Measurements from ENCODE around the gene MTFMT.

MTFMT gene

DNA sequence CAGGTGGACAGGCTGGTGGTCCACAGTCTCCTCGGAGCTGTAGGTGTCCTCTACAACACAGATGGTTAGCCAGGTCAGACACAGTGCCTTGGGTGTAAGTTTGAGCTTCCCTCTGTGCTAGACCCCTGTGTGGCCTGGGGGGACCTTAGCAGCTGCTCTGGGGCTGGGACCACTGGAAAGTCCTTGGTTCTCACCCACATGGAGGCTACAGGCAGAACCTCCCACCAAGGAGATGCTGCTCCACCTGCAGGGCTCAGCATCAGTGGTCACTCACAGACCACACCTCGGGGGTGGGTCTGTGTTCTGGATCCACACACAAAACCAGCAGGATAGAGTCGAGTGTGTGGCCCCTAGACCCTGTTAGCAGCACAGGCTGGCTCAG is 29.9 kb upstream of the MTFMT start:
- H3K4me3 ChIP-seq (ENCODE audit: low read length) = no peak overlapping the region
- TF ChIP-seq, protein P1, sequence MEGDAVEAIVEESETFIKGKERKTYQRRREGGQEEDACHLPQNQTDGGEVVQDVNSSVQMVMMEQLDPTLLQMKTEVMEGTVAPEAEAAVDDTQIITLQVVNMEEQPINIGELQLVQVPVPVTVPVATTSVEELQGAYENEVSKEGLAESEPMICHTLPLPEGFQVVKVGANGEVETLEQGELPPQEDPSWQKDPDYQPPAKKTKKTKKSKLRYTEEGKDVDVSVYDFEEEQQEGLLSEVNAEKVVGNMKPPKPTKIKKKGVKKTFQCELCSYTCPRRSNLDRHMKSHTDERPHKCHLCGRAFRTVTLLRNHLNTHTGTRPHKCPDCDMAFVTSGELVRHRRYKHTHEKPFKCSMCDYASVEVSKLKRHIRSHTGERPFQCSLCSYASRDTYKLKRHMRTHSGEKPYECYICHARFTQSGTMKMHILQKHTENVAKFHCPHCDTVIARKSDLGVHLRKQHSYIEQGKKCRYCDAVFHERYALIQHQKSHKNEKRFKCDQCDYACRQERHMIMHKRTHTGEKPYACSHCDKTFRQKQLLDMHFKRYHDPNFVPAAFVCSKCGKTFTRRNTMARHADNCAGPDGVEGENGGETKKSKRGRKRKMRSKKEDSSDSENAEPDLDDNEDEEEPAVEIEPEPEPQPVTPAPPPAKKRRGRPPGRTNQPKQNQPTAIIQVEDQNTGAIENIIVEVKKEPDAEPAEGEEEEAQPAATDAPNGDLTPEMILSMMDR (conservative IDR thresholded peaks at IDR 0.05; ENCODE audit: low read length) = no peak
- DNase-seq (ENCODE audit: low read depth) = no peak

DNA sequence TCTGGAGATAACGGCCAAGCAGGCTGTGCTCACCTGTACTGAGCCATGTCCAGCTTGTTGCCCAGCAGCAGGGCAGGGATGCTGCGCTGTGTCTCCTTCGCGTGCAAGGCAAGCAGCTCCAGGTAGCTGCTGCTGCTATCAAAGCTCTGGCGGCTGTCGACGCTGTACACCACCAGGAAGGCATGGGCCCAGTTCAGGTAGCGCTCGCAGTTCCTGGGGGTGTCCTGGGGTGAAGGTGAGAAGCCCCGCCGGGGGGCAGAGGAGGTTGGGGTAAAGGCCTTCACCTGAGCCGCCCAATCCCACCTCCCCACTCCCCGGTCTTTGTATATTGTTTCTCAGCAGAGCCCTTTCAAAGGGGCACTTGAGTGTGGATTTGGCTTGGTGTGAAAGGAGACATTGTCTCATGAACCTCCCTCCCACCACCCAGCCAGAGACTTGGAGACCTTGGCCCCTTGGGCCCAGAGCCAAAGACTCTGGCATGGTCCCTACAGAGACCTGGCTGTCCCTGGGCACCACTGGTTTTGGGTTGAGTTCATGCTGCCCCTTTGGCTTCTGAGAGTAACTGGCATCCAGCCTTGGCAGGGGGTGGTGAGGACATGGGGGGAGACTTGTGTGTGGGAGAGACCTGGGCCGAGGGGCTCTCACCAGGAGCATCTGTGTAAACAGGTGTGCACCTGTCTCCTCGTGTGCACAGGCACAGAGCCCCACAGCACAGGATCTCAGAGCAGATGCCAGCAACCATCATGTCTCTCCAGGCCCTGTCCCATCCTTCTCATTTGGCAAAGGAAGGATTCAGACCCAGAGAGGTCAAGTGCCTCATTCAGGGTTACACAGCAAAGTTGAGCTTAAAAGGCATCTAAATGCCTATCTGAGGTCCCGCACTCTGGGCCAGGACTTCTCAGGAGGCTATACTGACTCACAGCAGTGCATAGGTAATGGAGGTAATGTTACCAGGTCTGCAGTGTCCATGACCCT is 29.2 kb upstream of the MTFMT start:
- TF ChIP-seq, protein P1 (conservative IDR thresholded peaks at IDR 0.05; ENCODE audit: low read length) = no peak
- H3K4me3 ChIP-seq (ENCODE audit: low read length) = no peak overlapping the region
- no peak for DNase-seq (ENCODE audit: low read depth)

DNA sequence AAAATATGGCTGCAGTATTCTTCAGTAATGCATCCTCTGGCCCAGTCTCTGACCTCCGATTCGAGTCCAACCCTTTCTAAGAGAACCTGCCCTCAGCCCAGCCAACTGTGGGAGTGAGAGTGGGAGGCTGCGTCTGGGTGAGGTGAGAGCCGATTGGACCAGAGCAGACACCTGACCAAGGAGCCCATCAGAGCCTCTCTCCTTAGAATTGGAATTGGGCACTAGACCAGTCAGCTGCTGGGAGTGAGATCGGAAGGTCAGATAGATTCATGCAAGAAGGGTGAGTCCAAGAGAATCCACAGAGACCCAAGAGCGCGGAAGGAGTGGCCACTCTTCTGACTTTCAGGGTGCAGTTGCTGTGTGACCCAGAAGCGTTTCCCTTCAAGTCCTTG is 28.1 kb upstream of the MTFMT start:
- H3K4me3 ChIP-seq (ENCODE audit: low read length) = no peak overlapping the region
- TF ChIP-seq, protein P1 (conservative IDR thresholded peaks at IDR 0.05; ENCODE audit: low read length) = no peak
- DNase-seq (ENCODE audit: low read depth) = no peak

DNA sequence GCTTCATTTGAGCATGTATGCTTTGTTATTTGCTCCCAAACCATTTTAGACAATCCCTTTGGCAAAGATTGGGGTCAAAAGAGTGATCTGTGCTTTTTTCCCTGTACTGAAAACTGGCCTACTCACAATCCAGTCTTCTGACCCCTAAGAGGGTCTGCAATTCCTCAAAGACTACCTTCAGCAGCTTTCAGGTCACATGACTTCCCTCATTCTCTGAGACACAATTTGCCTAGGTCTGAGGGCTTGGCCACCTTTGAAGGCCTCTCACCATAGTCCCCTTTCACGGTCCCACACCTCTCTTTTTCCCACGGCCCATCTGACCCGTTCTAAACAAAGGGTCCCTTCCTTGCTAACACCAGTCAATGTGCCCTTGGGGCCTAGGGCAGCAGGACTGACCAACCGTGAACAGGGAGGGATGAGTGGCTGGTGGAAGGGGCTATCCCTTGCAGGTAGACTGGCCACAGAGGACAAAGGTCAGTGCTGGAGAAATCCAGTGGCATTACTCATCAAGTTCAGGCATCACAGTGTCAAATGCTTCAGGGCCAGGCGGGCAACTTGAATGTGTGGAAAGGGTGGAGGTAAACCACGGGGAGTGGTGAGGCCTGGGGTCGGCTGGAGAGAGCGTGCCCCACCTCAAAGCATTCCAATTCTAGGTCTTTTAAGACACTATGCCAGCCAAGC is 27.6 kb upstream of the MTFMT start:
- no peak overlapping the region for H3K4me3 ChIP-seq (ENCODE audit: low read length)
- no peak for DNase-seq (ENCODE audit: low read depth)
- TF ChIP-seq, protein P1 (conservative IDR thresholded peaks at IDR 0.05; ENCODE audit: low read length) = no peak

DNA sequence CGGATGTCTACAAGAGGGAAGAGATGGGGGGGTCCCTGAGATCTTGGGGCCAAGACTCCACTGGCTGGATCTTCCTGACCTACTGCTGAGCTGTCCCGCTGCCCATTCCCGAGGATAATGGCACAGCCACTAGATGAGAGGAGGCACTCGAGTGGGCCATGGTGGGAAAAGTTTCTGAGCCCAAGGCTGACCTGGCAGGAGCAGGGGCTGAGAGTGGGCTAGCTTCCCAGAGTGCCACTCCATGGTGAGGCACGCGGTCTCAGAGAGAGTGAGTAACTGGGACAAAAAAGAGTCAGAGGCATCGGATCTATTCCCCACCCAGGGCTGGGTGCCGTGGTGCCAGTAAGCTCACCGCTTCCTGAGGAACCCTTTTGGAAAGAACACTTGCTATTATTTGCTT is 26.7 kb upstream of the MTFMT start:
- no peak overlapping the region for H3K4me3 ChIP-seq (ENCODE audit: low read length)
- DNase-seq (ENCODE audit: low read depth) = no peak
- TF ChIP-seq, protein P1 (conservative IDR thresholded peaks at IDR 0.05; ENCODE audit: low read length) = no peak

DNA sequence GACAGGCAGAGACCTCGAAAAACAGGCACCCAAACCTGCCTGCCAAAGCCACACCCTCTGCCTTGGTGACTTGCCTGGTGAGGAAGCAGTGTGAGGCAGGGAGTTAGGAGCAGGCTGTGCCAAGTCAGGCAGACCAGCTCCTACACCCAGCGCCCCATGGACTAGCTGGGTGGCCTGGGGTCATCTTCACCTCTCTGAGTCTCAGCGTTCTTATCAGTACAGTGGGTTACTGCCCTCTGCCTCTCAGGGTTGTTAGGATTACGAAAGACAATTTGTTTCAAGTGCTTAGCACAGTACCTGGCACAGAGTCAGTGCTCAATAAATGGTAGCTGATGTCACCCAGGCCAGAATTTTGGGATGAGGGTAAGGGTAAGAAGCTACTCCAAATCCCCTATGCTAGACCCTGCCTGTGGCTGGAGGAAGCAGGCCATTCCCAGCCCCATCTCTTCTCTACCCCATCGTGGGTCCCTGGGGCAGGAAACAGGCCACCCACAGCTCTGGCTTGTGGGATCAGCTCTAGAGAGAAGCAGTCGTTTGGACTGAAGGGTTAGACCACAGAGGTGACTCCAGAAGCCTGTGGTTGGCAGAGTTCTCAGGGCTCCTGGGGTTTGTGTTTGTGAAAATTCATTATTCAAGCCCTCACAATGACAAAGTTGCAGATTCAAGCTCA is 25.9 kb upstream of the MTFMT start:
- TF ChIP-seq, protein P1 (conservative IDR thresholded peaks at IDR 0.05; ENCODE audit: low read length) = no peak
- DNase-seq (ENCODE audit: low read depth) = peak; percentile 39

More for the DNA sequence above, 25.9 kb upstream of the MTFMT start:
- no peak overlapping the region for H3K4me3 ChIP-seq (ENCODE audit: low read length)

Measured in AG10803 (cell line).